Activated T-cell treated with anti-CD3 and anti-CD28 coated beads for 4 hours (primary cell): ENCODE data around the gene SNX21.
"Not testable (repeated sequence)": the region's sequence is repeated elsewhere in the genome, so short reads cannot be mapped to it uniquely, and the experiment has no call there.

Experiments
- DNase-seq: peaks from one replicate; pipeline ENCODE4 v3.0.0-alpha.2; 2020

SNX21 gene, protein sequence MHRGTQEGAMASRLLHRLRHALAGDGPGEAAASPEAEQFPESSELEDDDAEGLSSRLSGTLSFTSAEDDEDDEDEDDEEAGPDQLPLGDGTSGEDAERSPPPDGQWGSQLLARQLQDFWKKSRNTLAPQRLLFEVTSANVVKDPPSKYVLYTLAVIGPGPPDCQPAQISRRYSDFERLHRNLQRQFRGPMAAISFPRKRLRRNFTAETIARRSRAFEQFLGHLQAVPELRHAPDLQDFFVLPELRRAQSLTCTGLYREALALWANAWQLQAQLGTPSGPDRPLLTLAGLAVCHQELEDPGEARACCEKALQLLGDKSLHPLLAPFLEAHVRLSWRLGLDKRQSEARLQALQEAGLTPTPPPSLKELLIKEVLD

DNA sequence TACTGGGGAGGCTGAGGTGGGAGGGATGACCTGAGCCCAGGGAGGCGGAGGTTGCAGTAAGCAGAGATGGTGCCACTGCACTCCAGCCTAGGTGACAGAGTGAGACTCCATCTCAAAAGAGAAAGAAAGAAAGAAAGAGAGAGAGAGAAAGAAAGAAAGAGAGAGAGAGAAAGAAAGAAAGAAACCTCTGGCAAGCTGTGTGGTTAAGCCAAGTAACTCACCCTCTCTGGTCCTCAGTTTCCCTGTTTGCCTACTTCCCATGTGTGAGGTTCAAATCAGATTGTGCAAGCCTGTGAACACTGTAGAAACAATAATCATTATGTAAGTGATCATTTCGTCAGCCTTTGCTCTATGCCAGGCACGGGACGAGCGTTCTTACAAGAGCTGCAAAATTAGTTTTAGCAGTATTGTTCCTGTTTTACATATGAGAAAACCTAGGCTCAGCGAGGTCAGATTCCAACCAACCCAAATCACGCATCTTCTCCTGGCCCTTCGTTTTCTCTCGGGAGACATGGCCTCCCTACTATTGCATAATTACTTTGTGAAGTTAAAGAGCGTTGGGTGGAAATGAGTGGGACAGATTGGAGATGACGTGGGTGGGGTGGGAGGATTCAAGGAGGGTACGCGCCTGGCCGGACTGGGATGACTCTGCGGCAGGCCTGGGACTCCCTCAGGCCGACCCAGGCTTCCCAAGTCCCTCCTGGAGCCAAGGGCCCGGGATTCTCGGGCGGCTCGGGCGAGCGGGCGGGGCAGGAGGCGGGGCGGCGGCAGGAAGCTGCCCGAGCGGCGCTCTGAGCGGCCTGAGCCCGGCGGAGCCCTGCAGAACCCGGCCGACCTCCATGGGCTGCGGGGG lies at the start of gene SNX21:
Gene SNX21, plus strand, starts transcription at position 770 of the 853 bp plus-strand sequence. CDS start 121 bp downstream, outside the sequence.
- DNase-seq = no peak

DNA sequence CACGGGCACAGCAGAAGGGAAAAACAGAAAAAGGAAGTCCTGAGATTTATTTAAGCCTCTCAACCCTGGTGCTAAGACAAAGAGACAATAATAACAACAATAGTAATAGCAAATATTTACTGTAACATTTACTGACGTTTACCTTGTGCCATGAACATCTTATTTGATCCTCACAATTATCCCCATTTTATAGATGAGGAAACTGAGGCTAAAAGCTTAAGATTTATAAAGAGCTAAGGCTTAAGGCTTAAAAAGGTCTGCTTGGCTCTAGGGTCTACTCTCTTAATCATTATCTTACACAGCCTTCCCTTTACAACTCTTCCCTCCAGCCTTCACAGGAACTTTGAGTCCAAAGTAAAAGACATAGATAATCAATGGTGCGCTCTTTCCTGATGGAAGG lies 45.2 kb upstream of the SNX21 start:
- no peak for DNase-seq

DNA sequence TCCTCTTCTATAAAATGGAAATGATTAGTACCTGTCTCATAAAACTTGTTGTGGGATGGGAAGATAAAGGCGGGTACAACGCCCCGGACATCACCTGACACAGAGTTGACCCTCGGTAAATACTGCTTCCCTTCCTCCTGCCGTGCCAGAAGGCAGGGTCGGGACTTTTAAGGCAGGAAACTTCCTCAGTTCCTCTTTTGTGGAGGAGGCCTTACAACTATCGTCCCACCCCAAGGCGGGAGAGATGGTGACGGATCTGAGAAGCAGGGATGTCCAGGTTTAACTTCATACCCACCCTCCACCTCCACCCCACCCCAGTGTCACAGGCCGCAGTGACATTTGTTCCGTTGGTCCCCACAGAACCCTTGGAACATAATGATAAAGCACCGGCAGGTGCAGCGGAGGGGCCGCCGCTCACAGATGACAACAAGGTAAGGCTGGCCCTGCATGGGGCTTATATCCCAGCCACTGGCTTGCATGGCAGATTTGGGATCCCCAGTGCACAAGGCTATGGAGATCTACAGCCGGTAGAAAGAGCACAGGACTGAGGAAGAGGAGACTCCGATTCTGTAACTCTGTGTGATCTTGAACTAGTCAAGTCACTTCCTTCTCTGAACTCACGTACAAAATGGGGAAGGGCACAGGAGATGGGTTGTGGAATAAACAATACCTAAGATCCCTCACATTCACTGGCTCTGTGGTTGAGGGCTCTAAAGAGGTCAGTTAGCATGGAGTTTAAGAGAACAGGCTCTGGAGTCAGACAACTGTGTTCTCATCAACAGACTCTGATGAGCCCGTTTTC lies 41.1 kb upstream of the SNX21 start:
- no peak for DNase-seq

GRCh38 chr20:45796337-45797065 lies 37.1 kb upstream of the SNX21 start:
- no peak for DNase-seq

DNA sequence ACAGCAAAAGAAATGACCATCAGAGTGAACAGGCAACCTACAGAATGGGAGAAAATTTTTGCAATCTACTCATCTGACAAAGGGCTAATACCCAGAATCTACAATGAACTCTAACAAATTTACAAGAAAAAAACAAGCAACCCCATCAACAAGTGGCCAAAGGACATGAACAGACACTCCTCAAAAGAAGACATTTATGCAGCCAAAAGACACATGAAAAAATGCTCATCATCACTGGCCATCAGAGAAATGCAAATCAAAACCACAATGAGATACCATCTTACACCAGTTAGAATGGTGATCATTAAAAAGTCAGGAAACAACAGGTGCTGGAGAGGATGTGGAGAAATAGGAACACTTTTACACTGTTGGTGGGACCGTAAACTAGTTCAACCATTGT lies 36.1 kb upstream of the SNX21 start:
- DNase-seq = not testable (repeated sequence)

GRCh38 chr20:45797955-45798354 lies 35.6 kb upstream of the SNX21 start:
- DNase-seq = not testable (repeated sequence)

- DNase-seq = peak; percentile 58
Observed at GRCh38 chr20:45798935-45799642, 34.5 kb upstream of the SNX21 start.

DNA sequence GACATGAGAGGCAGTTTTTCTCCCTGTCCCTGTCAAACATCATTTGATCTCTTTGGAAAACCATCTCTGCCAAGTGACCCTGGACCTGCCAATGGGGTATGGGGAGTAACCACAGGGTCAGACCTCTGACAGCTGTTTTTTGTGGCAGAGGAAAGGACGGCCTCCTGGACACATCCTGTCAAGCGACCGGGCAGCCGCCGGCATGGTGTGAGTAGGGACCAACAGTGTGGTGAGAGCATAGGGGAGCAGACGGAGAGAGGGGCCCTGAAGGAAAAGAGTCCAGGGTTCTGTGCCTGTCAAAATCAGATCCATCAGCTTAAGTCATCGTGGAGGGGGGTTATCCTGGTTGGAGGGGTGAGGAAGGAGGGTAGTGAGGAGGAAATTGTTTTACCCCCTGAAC lies 31.7 kb upstream of the SNX21 start:
- DNase-seq = no peak

GRCh38 chr20:45810191-45810970 lies 23.2 kb upstream of the SNX21 start:
- DNase-seq = no peak

DNA sequence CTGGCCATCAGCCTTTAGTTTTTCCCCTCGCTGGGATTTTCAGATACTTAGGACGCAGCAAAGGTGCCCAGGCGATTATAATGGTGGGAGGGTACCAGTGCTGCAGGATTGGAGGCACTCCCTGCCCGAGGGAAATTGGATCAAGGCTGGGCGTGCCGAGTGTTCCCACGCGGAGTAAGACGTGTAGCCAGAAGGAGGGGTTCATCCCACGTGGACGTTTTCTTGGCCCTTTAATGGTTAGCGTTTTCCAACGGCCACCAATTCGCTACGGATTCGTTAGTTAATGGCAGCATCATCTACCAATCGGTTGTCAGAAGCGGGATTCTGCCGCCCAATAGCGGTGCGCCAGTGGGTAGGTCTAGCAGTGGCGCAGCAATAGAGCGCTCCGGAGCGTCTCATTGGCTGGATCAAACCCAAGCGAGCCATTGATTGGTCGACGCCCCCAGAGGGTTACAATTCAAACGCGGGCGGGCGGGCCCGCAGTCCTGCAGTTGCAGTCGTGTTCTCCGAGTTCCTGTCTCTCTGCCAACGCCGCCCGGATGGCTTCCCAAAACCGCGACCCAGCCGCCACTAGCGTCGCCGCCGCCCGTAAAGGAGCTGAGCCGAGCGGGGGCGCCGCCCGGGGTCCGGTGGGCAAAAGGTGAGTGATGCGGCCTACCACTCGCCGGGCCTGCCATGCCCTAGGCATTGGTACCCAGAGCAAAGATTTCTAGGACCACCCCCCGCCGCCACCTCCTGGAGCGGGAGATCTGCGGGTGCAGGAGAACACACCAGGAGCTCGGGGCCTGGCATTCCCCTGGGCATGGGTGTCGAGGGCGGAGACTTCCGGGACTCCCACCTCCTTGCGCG lies 21.2 kb upstream of the SNX21 start, which contains the start of gene UBE2C:
Gene UBE2C, plus strand, starts transcription at position 488 of the 849 bp plus-strand sequence. Its CDS starts 52 bp downstream, at position 540.
- peak; percentile 85 for DNase-seq

GRCh38 chr20:45813006-45813340 lies 20.6 kb upstream of the SNX21 start:
- DNase-seq = no peak

DNA sequence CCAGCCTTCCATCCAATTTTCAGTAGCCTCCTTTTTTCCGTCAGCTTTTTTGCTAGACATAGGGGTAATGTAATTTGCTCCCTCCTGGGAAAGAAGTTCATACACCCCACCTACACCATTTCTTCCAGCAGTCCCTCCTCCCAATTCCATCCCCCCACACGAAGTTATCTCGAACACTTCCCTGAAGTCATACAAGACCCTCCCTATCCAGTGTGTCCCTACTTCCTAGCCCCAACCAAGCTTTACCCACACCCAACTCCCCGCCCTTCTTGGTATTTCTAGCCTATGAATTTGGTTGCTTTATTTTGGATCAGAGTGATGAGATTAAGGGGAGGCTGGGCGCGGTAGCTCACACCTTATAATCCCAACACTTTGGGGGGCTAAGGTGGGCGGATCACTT lies 20.1 kb upstream of the SNX21 start:
- no peak for DNase-seq

DNA sequence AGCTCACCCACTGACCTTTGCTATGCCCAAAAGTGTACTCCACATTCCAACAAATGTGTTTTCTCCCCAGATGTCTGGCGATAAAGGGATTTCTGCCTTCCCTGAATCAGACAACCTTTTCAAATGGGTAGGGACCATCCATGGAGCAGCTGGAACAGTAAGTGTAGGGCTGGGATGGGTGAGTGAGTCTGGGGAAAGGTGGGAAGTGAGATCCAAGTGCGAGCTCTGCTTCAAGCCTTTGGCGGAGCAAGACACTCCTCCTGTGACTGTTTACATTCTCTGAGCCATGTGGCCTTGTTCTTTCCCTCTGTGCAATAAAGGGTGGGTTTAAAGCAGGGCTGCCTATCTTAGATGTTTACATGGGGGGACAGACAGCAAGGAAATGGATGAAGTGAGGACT lies 19.3 kb upstream of the SNX21 start:
- no peak for DNase-seq

- no peak for DNase-seq
Observed at GRCh38 chr20:45816951-45817350, 16.6 kb upstream of the SNX21 start.

DNA sequence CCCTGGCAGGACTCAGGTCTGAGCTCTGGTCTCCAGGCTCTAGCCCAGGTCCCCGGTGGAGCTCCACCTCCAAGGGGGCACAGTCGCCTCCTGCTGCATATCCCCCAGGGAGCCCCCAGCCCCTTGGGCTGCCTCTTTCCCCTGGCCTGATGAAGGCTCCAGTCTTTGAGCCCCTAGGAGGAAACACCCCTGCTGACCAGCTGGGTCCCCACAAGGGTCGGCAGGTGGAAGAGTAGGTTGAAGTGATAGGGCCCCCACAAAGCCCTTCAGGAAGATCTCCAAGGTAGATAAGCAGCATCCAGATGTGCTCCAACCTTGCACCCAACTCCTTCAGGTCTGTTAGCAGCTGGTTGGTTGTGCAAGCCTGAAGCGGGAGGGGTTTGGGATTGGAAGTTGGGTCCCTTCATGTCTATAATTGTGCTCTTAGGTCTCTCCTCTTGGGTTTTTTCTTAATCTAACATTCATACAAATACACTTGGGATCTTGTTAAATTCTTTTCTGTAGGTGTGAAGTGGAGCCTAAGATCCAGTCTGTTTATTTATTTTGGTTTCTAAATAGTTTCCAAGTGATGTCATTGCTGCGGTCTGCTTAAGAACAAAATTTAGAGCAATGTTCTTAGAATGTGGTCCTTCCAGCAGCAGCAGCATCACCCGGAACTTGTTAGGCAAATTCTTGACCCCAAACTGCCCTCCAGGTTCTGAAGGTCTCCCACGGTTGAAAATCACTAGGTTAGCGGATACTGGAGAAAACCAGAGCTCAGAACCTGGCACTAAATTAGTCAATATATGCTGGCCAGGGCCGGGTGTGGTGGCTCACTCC lies 16.0 kb upstream of the SNX21 start:
- DNase-seq = no peak

GRCh38 chr20:45818239-45818638 lies 15.4 kb upstream of the SNX21 start:
- DNase-seq = no peak

- no peak for DNase-seq
Observed at GRCh38 chr20:45819466-45819865, 14.1 kb upstream of the SNX21 start.

DNA sequence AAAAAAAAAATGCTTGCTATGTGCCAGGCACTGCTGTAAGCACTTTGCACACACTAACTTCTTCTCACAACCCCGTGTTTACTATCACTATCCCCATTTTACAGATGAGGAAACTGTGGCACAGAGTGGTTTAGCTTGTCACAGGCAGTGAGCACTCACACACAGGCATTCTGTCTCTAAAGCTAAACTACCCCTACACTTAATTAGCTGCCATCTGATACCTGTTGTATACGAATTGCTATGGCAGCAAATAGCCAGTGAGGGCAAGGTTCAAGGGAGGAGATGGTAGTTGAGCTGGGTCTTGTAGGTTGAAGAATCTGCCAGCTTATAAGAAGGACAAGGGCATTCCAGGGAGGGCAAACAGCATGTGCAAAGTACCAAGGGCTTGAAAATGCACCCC lies 11.7 kb upstream of the SNX21 start:
- no peak for DNase-seq

- no peak for DNase-seq
Observed at GRCh38 chr20:45822857-45823256, 10.7 kb upstream of the SNX21 start.
